GM18520 (cell line): ENCODE data around the gene RALB.
"Not testable (repeated sequence)": the region's sequence is repeated elsewhere in the genome, so short reads cannot be mapped to it uniquely, and the experiment has no call there.

ENCODE experiments used
- ATAC-seq: cut with Tn5 transposase; IDR thresholded peaks from one replicate; pipeline ENCODE4 v1.9.1; 2021; ENCODE audit not compliant: unreplicated experiment

The RALB gene

GRCh38 chr2:120313695-120314615 lies 61.3 kb downstream of the RALB start:
- no peak for ATAC-seq

GRCh38 chr2:120314690-120315366 lies 62.2 kb downstream of the RALB start:
- ATAC-seq, result no peak

- ATAC-seq, result no peak
These were observed 62.8 kb downstream of the RALB start for GRCh38 chr2:120315367-120316033.

- no peak for ATAC-seq
These were observed 63.4 kb downstream of the RALB start for GRCh38 chr2:120316071-120316470.

- no peak for ATAC-seq
These were observed 64.0 kb downstream of the RALB start for GRCh38 chr2:120316528-120317179.

GRCh38 chr2:120317180-120317533 lies 64.5 kb downstream of the RALB start:
- ATAC-seq, result no peak

- no peak for ATAC-seq
These were observed 65.3 kb downstream of the RALB start for GRCh38 chr2:120317916-120318315.

- no peak for ATAC-seq
These were observed 66.0 kb downstream of the RALB start for GRCh38 chr2:120318626-120319025.

GRCh38 chr2:120319123-120319522 lies 66.5 kb downstream of the RALB start:
- ATAC-seq, result no peak

GRCh38 chr2:120319686-120320317 lies 67.2 kb downstream of the RALB start:
- ATAC-seq, result no peak

GRCh38 chr2:120320318-120320851 lies 67.7 kb downstream of the RALB start:
- ATAC-seq, result no peak

- ATAC-seq, result not testable (repeated sequence)
These were observed 68.4 kb downstream of the RALB start for GRCh38 chr2:120320887-120321556.

- no peak for ATAC-seq
These were observed 69.2 kb downstream of the RALB start for GRCh38 chr2:120321721-120322284.

- no peak for ATAC-seq
These were observed 69.7 kb downstream of the RALB start for GRCh38 chr2:120322329-120322728.

- no peak for ATAC-seq
These were observed 70.6 kb downstream of the RALB start for GRCh38 chr2:120323214-120323613.

- ATAC-seq, result no peak
These were observed 71.3 kb downstream of the RALB start for GRCh38 chr2:120323807-120324399.

GRCh38 chr2:120324933-120325332 lies 72.3 kb downstream of the RALB start:
- ATAC-seq, result no peak

- ATAC-seq, result no peak
These were observed 73.4 kb downstream of the RALB start for GRCh38 chr2:120326066-120326465.
